Muscle layer of colon (tissue), 2 donors: ENCODE data around the gene SAMD4A.

Experiments
- H3K27ac ChIP-seq: one replicate; pipeline ENCODE4 v1.7.0; 2013; ENCODE audit warnings: low read depth, mild to moderate bottlenecking, low read length, moderate library complexity
- H3K27me3 ChIP-seq, 2 donors: one replicate each; pipeline ENCODE4 v1.7.0; 2013; ENCODE audit warnings: low read length in 2 of 2, mild to moderate bottlenecking in 2 of 2; ENCODE audit not compliant: insufficient read depth in 2 of 2, control insufficient read depth in 1 of 2
- H3K36me3 ChIP-seq: one replicate; pipeline ENCODE4 v1.7.0; 2013; ENCODE audit warnings: mild to moderate bottlenecking, low read length; ENCODE audit not compliant: insufficient read depth
- H3K4me1 ChIP-seq: one replicate; pipeline ENCODE4 v1.7.0; 2013; ENCODE audit warnings: mild to moderate bottlenecking, low read length; ENCODE audit not compliant: insufficient read depth
- H3K4me3 ChIP-seq, 2 donors: one replicate each; pipeline ENCODE4 v1.7.0; 2013; ENCODE audit warnings: low read length in 2 of 2, low read depth in 1 of 2, mild to moderate bottlenecking in 1 of 2, moderate library complexity in 1 of 2
- H3K9ac ChIP-seq: one replicate; pipeline ENCODE4 v1.7.0; 2013; ENCODE audit warnings: low read length
- H3K9me3 ChIP-seq: one replicate; pipeline ENCODE4 v1.7.0; 2013; ENCODE audit warnings: mild to moderate bottlenecking, low read length
- donor health status: abdominal sarcoma.
- donor health status: Adenocarcinoma of cecum.

The SAMD4A gene

GRCh38 chr14:54760866-54761575 is 194.1 kb downstream of the SAMD4A start:
- Histone ChIP-seq H3K27me3 (no peaks in the 10 kb centered on the region), H3K4me3 (no peak overlapping the region), H3K9ac (no peak overlapping the region), H3K36me3 (peaks cover 59% of the 10 kb centered on the region), H3K27ac (no peak overlapping the region), H3K4me1 (no peaks in the 10 kb centered on the region), H3K9me3 (no peaks in the 10 kb centered on the region)

- Histone ChIP-seq H3K9me3 (no peaks in the 10 kb centered on the region), H3K27ac (no peak overlapping the region), H3K4me1 (no peaks in the 10 kb centered on the region), H3K27me3 (no peaks in the 10 kb centered on the region), H3K9ac (no peak overlapping the region), H3K4me3 (no peak overlapping the region), H3K36me3 (peaks cover 63% of the 10 kb centered on the region)
These were observed 194.9 kb downstream of the SAMD4A start for GRCh38 chr14:54761835-54762234.

GRCh38 chr14:54762296-54762695 is 195.4 kb downstream of the SAMD4A start:
- Histone ChIP-seq H3K27me3 (no peaks in the 10 kb centered on the region), H3K4me3 (no peak overlapping the region), H3K27ac (no peak overlapping the region), H3K9me3 (no peaks in the 10 kb centered on the region), H3K4me1 (no peaks in the 10 kb centered on the region), H3K9ac (no peak overlapping the region), H3K36me3 (peaks cover 67% of the 10 kb centered on the region)

GRCh38 chr14:54763761-54764160 is 196.8 kb downstream of the SAMD4A start:
- Histone ChIP-seq H3K9ac (no peak overlapping the region), H3K9me3 (no peaks in the 10 kb centered on the region), H3K36me3 (peaks cover 77% of the 10 kb centered on the region), H3K27ac (no peak overlapping the region), H3K4me3 (no peak overlapping the region), H3K4me1 (no peaks in the 10 kb centered on the region), H3K27me3 (no peaks in the 10 kb centered on the region)

- no peaks in the 10 kb centered on the region for H3K9me3 ChIP-seq
- H3K9ac ChIP-seq = no peak overlapping the region
- H3K4me3 ChIP-seq = no peak overlapping the region
- no peak overlapping the region for H3K27ac ChIP-seq
- H3K27me3 ChIP-seq = no peaks in the 10 kb centered on the region
- H3K36me3 ChIP-seq = peaks cover 73% of the 10 kb centered on the region
- H3K4me1 ChIP-seq = peaks cover 14% of the 10 kb centered on the region
These were observed 199.6 kb downstream of the SAMD4A start for GRCh38 chr14:54766276-54767138.

GRCh38 chr14:54767139-54767431 is 200.2 kb downstream of the SAMD4A start:
- Histone ChIP-seq H3K36me3 (peaks cover 73% of the 10 kb centered on the region), H3K27ac (no peak overlapping the region), H3K4me1 (peaks cover 20% of the 10 kb centered on the region), H3K4me3 (no peak overlapping the region), H3K27me3 (no peaks in the 10 kb centered on the region), H3K9ac (no peak overlapping the region), H3K9me3 (no peaks in the 10 kb centered on the region)

- peaks cover 24% of the 10 kb centered on the region for H3K4me1 ChIP-seq
- no peaks in the 10 kb centered on the region for H3K9me3 ChIP-seq
- H3K4me3 ChIP-seq = no peak overlapping the region
- no peak overlapping the region for H3K9ac ChIP-seq
- no peak overlapping the region for H3K27ac ChIP-seq
- peaks cover 73% of the 10 kb centered on the region for H3K36me3 ChIP-seq
- H3K27me3 ChIP-seq = no peaks in the 10 kb centered on the region
These were observed 200.5 kb downstream of the SAMD4A start for GRCh38 chr14:54767450-54767849.

- no peak overlapping the region for H3K9ac ChIP-seq
- peaks cover 67% of the 10 kb centered on the region for H3K36me3 ChIP-seq
These were observed 201.7 kb downstream of the SAMD4A start for GRCh38 chr14:54768501-54769129.

GRCh38 chr14:54769951-54770863 is 203.3 kb downstream of the SAMD4A start:
- H3K27ac ChIP-seq = peak overlapping the region; percentile 65
- no peak overlapping the region for H3K4me3 ChIP-seq
- no peaks in the 10 kb centered on the region for H3K27me3 ChIP-seq
- no peak overlapping the region for H3K9ac ChIP-seq
- no peaks in the 10 kb centered on the region for H3K9me3 ChIP-seq
- H3K4me1 ChIP-seq = peaks cover 42% of the 10 kb centered on the region
- peaks cover 56% of the 10 kb centered on the region for H3K36me3 ChIP-seq

More at GRCh38 chr14:54768501-54769129, 201.7 kb downstream of the SAMD4A start:
- H3K27me3 ChIP-seq = no peaks in the 10 kb centered on the region
- no peak overlapping the region for H3K4me3 ChIP-seq
- H3K4me1 ChIP-seq = peaks cover 35% of the 10 kb centered on the region
- no peaks in the 10 kb centered on the region for H3K9me3 ChIP-seq
- H3K27ac ChIP-seq = no peak overlapping the region

GRCh38 chr14:54771411-54772027 is 204.6 kb downstream of the SAMD4A start:
- H3K9ac ChIP-seq = peak overlapping the region; percentile 52
- no peaks in the 10 kb centered on the region for H3K9me3 ChIP-seq
- H3K4me3 ChIP-seq = no peak overlapping the region
- peaks cover 55% of the 10 kb centered on the region for H3K36me3 ChIP-seq
- H3K27ac ChIP-seq = peak overlapping the region; percentile 91
- no peaks in the 10 kb centered on the region for H3K27me3 ChIP-seq
- peaks cover 48% of the 10 kb centered on the region for H3K4me1 ChIP-seq
